KMS-11 (cell line): ENCODE data around the gene PI4K2B.
"Not testable (repeated sequence)": the region's sequence is repeated elsewhere in the genome, so short reads cannot be mapped to it uniquely, and the experiment has no call there.

ENCODE experiments used
- H2AFZ ChIP-seq: fragments of 200-600 bp; sonication (generic); 2 replicates; pipeline ENCODE4 v1.6.1; 2016; ENCODE audit warnings: antibody characterized with exemption, mixed run types, low read depth
- H3K27ac ChIP-seq: fragments of 200-600 bp; sonication (generic); 2 replicates; pipeline ENCODE4 v1.6.1; 2016; ENCODE audit warnings: mild to moderate bottlenecking, mixed run types
- H3K27me3 ChIP-seq: fragments of 200-600 bp; sonication (generic); 2 replicates; pipeline ENCODE4 v1.6.1; 2017; ENCODE audit warnings: mild to moderate bottlenecking, low read depth, mixed run types, moderate library complexity; ENCODE audit not compliant: insufficient read depth
- H3K36me3 ChIP-seq: fragments of 200-600 bp; sonication (generic); 2 replicates; pipeline ENCODE4 v1.6.1; 2017; ENCODE audit warnings: mild to moderate bottlenecking, mixed run types; ENCODE audit not compliant: insufficient read depth
- H3K4me1 ChIP-seq: fragments of 200-600 bp; sonication (generic); 2 replicates; pipeline ENCODE4 v1.6.1; 2016; ENCODE audit warnings: mild to moderate bottlenecking, low read depth, mixed run types; ENCODE audit not compliant: poor library complexity, severe bottlenecking
- H3K4me2 ChIP-seq: fragments of 200-600 bp; sonication (generic); 2 replicates; pipeline ENCODE4 v1.7.0; 2016; ENCODE audit warnings: mild to moderate bottlenecking, mixed run types
- H3K4me3 ChIP-seq: fragments of 200-600 bp; sonication (generic); IDR thresholded peaks from 2 replicates; pipeline ENCODE4 v1.6.1; 2017; ENCODE audit warnings: low read depth, low read length, mixed read lengths; ENCODE audit not compliant: insufficient read depth
- H3K79me2 ChIP-seq: fragments of 200-600 bp; sonication (generic); 2 replicates; pipeline ENCODE4 v1.6.1; 2016; ENCODE audit warnings: low read depth, mixed run types; ENCODE audit not compliant: insufficient read depth
- H3K9ac ChIP-seq: fragments of 200-600 bp; sonication (generic); 2 replicates; pipeline ENCODE4 v1.6.1; 2016; ENCODE audit warnings: mild to moderate bottlenecking, mixed run types
- H4K20me1 ChIP-seq: fragments of 200-600 bp; sonication (generic); 2 replicates; pipeline ENCODE4 v1.6.1; 2016; ENCODE audit warnings: mild to moderate bottlenecking, mixed run types; ENCODE audit not compliant: insufficient read depth
- TF ChIP-seq, protein P1 (sequence below): fragments of 200-600 bp; sonication (generic); conservative IDR thresholded peaks from 2 replicates; pipeline ENCODE4 v1.6.1; 2017; ENCODE audit warnings: low read depth, mild to moderate bottlenecking, antibody characterized with exemption, low read length, moderate library complexity, mixed read lengths

PI4K2B gene

GRCh38 chr4:25246680-25247611 is 13.1 kb downstream of the PI4K2B start:
- H3K27me3 ChIP-seq: no peaks in the 10 kb centered on the region
- H3K9ac ChIP-seq: no peak overlapping the region
- peaks cover 4% of the 10 kb centered on the region; the same call in 1 of the 2 replicates for H3K79me2 ChIP-seq
- no peaks in the 10 kb centered on the region for H4K20me1 ChIP-seq
- TF ChIP-seq, protein P1, sequence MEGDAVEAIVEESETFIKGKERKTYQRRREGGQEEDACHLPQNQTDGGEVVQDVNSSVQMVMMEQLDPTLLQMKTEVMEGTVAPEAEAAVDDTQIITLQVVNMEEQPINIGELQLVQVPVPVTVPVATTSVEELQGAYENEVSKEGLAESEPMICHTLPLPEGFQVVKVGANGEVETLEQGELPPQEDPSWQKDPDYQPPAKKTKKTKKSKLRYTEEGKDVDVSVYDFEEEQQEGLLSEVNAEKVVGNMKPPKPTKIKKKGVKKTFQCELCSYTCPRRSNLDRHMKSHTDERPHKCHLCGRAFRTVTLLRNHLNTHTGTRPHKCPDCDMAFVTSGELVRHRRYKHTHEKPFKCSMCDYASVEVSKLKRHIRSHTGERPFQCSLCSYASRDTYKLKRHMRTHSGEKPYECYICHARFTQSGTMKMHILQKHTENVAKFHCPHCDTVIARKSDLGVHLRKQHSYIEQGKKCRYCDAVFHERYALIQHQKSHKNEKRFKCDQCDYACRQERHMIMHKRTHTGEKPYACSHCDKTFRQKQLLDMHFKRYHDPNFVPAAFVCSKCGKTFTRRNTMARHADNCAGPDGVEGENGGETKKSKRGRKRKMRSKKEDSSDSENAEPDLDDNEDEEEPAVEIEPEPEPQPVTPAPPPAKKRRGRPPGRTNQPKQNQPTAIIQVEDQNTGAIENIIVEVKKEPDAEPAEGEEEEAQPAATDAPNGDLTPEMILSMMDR: no peak
- H2AFZ ChIP-seq: no peak overlapping the region
- no peak overlapping the region for H3K4me3 ChIP-seq
- no peaks in the 10 kb centered on the region for H3K36me3 ChIP-seq
- no peak overlapping the region for H3K4me2 ChIP-seq
- no peaks in the 10 kb centered on the region for H3K4me1 ChIP-seq
- no peak overlapping the region for H3K27ac ChIP-seq

GRCh38 chr4:25248875-25249274 is 15.0 kb downstream of the PI4K2B start:
- H3K27ac ChIP-seq, H3K9ac ChIP-seq, H3K4me3 ChIP-seq, H3K27me3 ChIP-seq, H3K79me2 ChIP-seq, H2AFZ ChIP-seq, H3K4me2 ChIP-seq, H4K20me1 ChIP-seq, H3K36me3 ChIP-seq: not testable (repeated sequence)
- H3K4me1 ChIP-seq: peaks cover 12% of the 10 kb centered on the region

GRCh38 chr4:25249494-25249893 is 15.7 kb downstream of the PI4K2B start:
- peaks cover 12% of the 10 kb centered on the region for H3K4me1 ChIP-seq
- H3K27ac ChIP-seq, H3K9ac ChIP-seq, H3K27me3 ChIP-seq, H3K4me2 ChIP-seq, H3K79me2 ChIP-seq, H4K20me1 ChIP-seq, H2AFZ ChIP-seq, H3K4me3 ChIP-seq, H3K36me3 ChIP-seq: not testable (repeated sequence)

DNA sequence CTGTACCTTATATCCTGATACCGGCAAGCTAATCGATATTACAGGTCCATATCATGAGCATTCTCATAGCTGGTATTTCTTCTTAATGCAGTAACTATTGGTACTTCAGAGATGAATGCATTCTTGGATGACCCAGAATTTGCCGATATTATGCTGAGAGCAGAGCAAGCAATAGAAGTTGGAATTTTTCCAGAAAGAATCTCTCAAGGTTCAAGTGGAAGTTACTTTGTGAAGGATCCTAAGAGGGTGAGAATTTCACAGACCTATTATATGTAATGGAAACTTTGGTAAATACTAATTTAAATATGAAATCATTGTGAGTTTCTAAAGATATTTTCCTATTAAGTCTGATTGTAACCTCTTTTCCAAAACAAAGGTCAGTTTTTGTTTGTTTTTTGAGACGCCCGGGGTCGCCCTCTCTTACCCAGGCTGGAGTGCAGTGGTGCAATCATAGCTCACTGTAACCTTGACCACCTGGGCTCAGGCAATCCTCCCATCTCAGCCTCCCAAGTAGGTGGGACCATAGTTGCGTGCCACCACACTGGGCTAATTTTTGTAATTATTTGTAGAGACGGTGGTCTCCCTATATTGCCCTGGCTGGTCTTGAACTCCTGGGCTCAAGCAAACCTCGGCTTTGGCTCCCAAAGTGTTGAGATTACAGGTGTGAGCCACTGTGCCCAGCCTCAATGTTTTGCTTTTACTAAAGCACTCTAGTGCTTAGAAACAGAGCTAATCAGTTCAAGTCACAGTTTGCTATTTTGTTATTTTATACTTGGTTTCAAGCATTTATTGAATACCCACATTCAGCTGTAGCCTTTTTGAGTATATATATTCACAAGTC is 18.6 kb downstream of the PI4K2B start:
- no peaks in the 10 kb centered on the region for H3K36me3 ChIP-seq
- no peaks in the 10 kb centered on the region for H4K20me1 ChIP-seq
- no peaks in the 10 kb centered on the region for H3K79me2 ChIP-seq
- no peaks in the 10 kb centered on the region for H3K27me3 ChIP-seq
- H3K9ac ChIP-seq: no peak overlapping the region
- TF ChIP-seq, protein P1: no peak
- peaks cover 12% of the 10 kb centered on the region for H3K4me1 ChIP-seq
- no peak overlapping the region for H3K27ac ChIP-seq
- no peak overlapping the region for H2AFZ ChIP-seq
- H3K4me3 ChIP-seq: no peak overlapping the region
- H3K4me2 ChIP-seq: no peak overlapping the region

DNA sequence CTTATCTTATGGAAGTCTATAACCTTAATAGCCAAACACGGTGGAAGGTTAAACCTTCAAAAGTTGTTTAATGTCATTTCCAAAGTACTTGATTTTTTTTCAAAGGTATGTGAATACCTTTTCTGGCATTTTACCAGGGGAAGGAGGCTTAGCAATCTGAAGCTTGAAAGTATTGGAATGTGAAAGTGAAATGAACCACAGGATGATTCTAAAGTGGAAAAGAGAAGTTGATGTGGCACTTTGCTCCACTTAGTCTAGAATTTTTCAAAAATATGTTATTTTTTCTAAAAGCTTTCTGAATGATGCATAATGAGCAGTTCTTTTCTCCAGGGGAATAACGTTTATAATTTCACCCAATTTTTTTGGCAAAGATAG is 19.2 kb downstream of the PI4K2B start:
- no peak overlapping the region for H3K9ac ChIP-seq
- H3K79me2 ChIP-seq: no peaks in the 10 kb centered on the region
- H2AFZ ChIP-seq: no peak overlapping the region
- no peak overlapping the region for H3K4me3 ChIP-seq
- no peaks in the 10 kb centered on the region for H3K36me3 ChIP-seq
- H3K27ac ChIP-seq: no peak overlapping the region
- H3K27me3 ChIP-seq: no peaks in the 10 kb centered on the region
- peaks cover 12% of the 10 kb centered on the region for H3K4me1 ChIP-seq
- TF ChIP-seq, protein P1: no peak
- H4K20me1 ChIP-seq: no peaks in the 10 kb centered on the region
- H3K4me2 ChIP-seq: no peak overlapping the region

DNA sequence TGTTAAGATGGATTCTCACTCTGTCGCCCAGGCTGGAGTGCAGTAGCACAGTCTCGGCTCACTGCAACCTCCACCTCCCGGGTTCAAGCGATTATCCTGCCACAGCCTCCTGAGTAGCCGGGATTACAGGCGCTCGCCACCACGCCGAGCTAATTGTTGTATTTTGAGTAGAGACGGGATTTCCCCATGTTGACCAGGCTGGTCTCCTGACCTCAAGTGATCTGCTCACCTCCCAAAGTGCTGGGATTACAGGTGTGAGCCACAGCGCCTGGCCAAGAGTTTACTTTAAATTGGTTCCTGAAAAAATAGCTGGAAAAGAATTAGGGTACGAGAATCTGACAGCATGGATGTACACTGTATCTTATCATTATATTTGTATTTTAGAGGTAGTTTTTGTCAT is 20.0 kb downstream of the PI4K2B start:
- H3K9ac ChIP-seq, H4K20me1 ChIP-seq, H2AFZ ChIP-seq, H3K36me3 ChIP-seq, H3K4me3 ChIP-seq, H3K4me2 ChIP-seq, H3K27ac ChIP-seq, H3K27me3 ChIP-seq, H3K79me2 ChIP-seq: not testable (repeated sequence)
- peaks cover 12% of the 10 kb centered on the region for H3K4me1 ChIP-seq
